HL-60/S4 treated with phorbol 12-myristate 13-acetate at 8.2 ng/mL for 4 days and 3 days (cell line): ENCODE data around the gene ARHGAP21.

Source experiments
- in situ Hi-C: fragments of 300-500 bp; cut with MboI; formaldehyde crosslinking; loops from 2 replicates; pipeline ENCODE4 v1.15.0; 2022; ENCODE audit warnings: low sequenced_read_pairs

Gene ARHGAP21

DNA sequence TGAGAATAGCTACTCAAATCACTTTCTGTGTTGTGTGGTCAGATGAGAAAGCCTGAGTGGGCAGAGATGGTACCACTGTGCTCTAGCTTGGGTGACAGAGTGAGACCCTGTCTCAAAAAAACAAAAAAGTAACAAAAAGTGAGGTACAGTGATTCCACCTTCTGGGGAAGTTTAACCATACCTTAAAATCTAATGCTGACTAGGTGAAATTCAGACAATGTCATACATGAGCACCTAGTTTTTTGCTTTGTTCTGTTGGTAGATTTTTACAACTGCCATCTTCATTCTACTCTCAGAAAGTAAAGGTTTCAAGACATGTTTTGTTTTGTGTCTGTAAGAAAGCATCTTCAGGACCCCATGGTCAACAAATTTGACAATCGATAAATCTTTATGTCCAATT lies 144.2 kb downstream of the ARHGAP21 start:
- in situ Hi-C loops: no loop called here

GRCh38 chr10:24575481-24576002 lies 148.1 kb downstream of the ARHGAP21 start:
- in situ Hi-C loops: no loop called here

- in situ Hi-C loops: no loop called here
Observed at GRCh38 chr10:24574578-24575155, 149.0 kb downstream of the ARHGAP21 start.

DNA sequence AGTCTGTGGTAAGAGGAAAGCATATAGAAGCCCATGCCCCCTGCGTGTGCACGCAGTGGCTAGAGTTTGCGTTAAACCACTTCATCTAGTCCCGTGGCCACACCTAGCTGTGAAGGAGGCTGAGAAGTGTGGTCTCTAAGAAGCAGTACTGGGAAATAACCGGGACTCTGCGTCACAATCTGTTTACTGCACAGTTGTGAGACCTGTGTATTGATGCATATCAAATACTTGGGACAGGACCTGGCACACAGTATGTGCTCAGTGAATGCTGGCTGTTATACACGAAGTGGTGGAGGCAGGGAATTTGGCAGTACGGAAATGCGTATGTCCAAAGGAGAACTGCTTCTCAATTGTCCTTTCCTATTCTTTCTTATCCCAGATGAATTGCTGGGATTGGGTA lies 149.5 kb downstream of the ARHGAP21 start:
- in situ Hi-C loops: no loop called here

- in situ Hi-C loops: no loop called here
Observed at GRCh38 chr10:24571870-24572450, 151.7 kb downstream of the ARHGAP21 start.

DNA sequence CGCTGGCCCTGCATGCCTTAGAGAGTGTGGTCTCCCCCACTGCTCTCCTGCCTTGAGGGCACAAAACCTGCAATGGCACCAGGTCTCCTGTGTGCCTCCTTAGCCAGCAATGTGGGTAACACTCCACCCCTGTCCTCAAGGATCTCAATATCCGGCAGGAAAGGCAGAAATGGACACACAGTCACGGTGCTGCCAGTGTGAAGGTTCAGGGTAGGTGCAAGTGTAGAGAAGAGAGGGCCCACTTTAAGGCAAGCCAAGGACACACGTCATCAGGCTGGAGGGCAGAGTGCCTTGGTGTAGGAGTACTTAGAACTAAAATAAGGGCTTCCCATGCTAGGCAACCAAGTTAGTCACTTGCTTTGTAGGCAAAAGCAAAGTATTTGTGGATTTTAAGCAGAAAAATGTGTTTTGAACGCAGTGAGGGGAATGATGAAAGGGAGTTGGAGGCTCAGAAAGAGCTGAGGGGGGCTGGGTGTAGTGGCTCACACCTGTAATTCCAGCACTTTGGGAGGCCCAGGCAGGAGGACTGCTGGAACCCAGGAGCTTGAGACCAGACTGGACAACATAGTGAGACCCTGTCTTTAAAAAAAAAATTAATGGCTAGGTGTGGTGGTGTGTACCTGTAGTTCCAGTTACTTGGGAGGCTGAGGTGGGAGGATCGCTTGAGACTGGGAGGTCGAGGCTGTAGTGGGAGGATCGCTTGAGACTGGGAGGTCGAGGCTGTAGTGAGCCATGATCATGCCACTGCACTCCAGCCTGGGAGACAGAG lies 152.8 kb downstream of the ARHGAP21 start:
- in situ Hi-C loops: no loop called here

DNA sequence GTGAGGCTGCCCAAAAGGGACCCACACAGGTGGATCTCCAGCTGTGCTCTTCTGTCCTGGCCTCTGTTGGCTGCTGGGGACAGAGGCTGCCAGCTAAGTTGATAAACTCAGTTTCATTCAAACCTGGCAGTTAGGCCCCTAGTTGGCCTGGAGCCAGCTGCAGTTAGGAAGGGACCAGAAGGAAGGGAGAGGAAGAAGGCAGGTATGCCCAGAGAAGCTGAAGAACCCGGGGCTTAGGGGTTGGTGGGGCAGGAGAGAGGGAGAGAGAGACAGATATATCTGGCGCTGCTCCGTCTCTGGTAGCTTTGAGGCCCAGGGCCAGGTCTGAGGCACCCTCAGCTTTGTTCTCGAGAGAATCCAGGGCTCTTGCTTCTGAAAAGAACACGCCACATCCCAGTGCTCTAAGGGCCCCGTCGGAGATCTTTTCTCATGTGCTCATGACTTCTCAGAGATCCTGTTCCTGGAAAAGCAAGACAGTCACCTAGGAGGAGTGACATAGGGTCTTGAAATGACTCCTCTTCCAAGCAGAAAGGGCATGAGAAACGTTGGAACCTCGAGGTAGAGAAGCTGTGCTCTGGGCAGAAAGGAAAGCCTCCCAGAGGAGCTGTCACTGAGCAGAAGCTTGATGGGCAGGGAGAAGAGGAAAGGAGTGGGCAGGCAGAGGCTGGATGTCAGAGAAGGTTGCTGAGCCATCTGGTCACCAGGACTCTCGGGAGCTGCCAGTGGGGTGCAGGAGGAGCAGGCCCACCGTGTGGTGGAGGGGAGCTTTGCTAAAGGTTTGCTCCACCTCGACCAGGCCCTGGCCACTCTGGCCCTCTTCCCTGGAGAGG lies 153.6 kb downstream of the ARHGAP21 start:
- in situ Hi-C loops: no loop called here

DNA sequence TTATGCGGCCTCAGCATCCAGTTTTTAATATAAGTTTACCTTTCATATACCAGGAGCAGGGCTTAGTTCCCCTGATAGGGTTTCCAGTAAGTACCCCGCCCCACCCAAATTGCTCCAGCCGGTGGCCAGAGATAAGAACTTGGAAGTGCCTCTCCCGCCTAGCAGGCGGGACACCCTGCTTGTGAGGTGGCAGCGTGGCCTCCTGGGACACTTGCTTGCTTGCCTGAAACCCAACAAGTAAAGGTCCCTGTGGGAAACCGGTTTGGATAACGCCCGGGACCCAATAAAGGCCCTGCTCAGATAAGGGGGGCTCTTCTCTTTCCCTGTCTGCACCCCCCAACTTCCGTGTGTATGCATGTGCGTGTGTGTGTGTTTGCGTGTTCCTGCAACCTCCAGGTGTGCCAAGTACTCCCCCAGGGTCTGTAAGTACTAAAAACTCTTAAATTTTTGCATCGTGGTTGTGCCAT lies 154.3 kb downstream of the ARHGAP21 start:
- in situ Hi-C loops: no loop called here

- in situ Hi-C loops: no loop called here
Observed at GRCh38 chr10:24568042-24568441, 155.6 kb downstream of the ARHGAP21 start.

DNA sequence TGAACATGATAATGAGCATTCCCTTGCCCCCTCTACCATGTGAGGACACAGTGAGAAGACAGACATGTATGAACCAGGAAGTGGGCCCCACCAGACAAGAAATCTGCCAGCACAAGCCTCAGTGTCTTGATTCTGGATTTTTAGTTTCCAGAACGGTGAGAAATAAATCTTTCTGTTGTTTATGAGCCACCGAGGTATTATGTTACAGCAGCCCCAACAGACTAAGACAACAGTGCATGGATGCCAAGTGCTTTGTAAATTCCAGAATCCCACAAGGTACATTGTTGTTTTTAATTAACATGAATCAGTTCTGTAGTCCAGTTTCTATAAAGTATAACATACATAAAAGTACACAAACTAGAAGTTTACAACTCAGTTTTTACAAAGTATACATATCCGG lies 162.2 kb downstream of the ARHGAP21 start:
- in situ Hi-C loops: no loop called here

DNA sequence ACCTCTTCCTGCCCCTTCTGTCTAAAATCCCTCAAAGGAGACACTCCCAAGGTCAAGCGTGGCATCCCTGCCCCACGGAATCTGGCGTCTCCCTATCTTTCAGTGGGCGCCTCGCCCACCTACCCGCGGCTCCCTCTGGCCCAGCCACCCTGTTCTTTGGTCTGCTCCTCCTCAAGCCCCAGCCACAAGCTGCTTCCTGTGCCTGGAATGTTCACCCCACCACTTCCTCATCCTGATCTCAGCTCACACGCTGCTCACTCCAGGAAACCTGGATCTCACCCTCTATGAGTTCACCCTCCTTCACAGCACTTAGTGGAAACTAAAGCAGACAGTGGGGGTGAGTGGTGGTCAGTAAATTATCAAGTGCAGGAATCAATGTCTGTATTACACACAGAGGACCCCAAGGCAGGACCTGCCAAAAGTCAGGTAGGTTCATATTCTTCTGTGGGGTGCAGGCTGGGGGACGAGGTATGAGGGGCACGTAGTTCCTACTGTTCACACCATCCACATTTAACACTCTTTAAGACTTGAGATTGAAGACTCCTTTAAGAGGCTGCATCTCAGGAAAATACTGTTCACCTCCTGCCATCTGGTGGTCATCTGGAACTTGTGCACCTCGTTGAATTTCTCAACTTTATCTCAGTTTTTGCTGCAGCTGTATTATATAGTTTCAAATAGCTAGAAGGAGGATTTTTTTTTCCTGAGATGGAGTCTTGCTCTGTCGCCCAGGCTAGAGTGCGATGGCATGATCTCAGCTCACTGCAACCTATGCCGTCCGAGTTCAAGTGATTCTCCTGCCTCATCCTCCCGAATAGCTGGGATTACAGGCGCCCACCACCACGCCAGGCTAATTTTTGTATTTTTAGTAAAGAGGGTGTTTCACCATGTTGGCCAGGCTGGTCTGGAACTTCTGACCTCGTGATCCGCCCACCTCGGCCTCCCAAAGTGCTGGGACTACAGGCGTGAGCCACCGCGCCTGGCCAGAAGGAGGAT lies 166.6 kb downstream of the ARHGAP21 start:
- in situ Hi-C loops: no loop called here

- in situ Hi-C loops: no loop called here
Observed at GRCh38 chr10:24556126-24556749, 167.4 kb downstream of the ARHGAP21 start.

DNA sequence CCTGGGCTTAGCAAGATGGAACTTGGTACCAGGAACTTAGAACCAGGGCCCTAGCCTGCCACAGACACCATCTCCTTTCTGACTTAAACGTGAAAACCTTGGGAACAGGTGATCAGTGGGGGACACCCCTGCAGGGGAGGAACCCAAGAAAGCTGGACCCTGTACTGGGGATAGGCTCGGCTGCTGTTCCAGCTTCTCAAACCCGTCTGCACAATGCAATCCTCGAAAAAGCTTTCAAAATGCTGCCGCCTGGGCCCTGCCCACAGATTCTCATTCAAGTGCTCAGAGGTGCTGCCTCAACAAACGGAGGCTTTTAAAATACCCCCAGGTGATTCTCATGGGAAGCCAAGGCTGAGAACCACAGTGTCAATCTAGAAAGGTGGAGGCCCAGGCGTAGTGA lies 169.7 kb downstream of the ARHGAP21 start:
- in situ Hi-C loops: no loop called here

- in situ Hi-C loops: no loop called here
Observed at GRCh38 chr10:24553051-24553612, 170.6 kb downstream of the ARHGAP21 start.

- in situ Hi-C loops: no loop called here
Observed at GRCh38 chr10:24552346-24553016, 171.2 kb downstream of the ARHGAP21 start.

DNA sequence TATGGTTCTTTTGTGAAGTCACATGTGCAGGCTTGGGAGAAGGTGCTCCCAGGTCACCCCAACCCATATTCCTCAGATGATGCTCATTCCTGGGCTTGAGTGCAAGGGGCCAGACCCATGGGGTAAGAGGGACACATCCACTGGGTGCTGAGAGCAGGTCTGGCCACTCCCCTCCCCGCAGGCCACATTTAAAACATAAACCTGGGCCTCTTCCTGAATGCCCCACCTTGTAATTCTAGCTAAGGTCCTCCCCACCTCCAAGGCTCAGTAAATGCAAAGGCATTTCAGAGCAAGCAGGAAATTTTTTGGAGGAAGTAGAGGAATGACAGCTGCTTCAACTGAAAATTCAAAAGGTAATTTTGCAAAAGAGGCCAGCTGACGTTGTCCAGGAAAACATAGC lies 172.5 kb downstream of the ARHGAP21 start:
- in situ Hi-C loops: no loop called here

GRCh38 chr10:24550680-24551079 lies 173.0 kb downstream of the ARHGAP21 start:
- in situ Hi-C loops: no loop called here

GRCh38 chr10:24545585-24545984 lies 178.1 kb downstream of the ARHGAP21 start:
- in situ Hi-C loops: no loop called here

DNA sequence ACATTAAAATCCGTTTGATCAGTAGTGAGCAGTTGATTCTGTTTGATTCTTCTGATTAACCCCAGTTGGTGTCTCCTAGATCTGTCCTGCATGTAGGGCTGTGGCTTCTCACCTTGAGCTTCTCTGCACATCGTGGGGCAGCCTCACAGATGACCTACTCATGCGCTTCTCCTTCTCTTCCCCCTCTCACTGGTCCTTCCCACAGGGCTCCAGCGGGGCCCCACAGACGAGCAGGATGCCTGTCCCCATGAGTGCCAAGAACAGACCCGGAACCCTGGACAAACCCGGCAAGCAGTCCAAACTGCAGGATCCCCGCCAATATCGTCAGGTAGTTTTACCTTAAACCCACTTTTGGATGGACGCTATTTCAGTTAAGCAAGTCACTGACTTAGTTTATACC lies 178.9 kb downstream of the ARHGAP21 start:
- in situ Hi-C loops: no loop called here
